HL-60 (cell line): ENCODE data around the gene NDE1.

Experiments used
- CTCF ChIP-seq: IDR thresholded peaks from one replicate; pipeline ENCODE4 v1.5.1; 2011; ENCODE audit warnings: low read length, control low read depth, inconsistent platforms; ENCODE audit not compliant: insufficient read depth
- GABPA ChIP-seq: IDR thresholded peaks from 2 replicates; pipeline ENCODE4 v1.6.1; 2012; ENCODE audit warnings: low read depth
- POLR2AphosphoS5 ChIP-seq: IDR thresholded peaks from 2 replicates; pipeline ENCODE4 v1.6.1; 2012; ENCODE audit warnings: low read depth
- REST ChIP-seq: IDR thresholded peaks from 2 replicates; pipeline ENCODE4 v1.6.1; 2012; ENCODE audit warnings: low read depth; ENCODE audit not compliant: insufficient replicate concordance

- TF ChIP-seq GABPA (no peak), CTCF (no peak), REST (no peak), POLR2AphosphoS5 (no peak)
Measured at GRCh38 chr16:15689290-15689689, 39.2 kb downstream of the NDE1 start.
